Right lobe of liver (tissue), 4 donors: ENCODE measurements around the gene CHD8.

Source experiments
- CTCF ChIP-seq, 4 donors: fragments of 200-600 bp in 3 of 4; fragments of 450-650 bp in 1 of 4; IDR thresholded peaks; one replicate each; pipeline versions ENCODE4 v1.5.1 to v1.8.0; 2016 to 2022; ENCODE audit warnings: antibody characterized with exemption in 4 of 4, mild to moderate bottlenecking in 2 of 4
- POLR2A ChIP-seq: fragments of 450-650 bp; IDR thresholded peaks from one replicate; pipeline ENCODE4 v1.6.1; 2017; ENCODE audit warnings: antibody characterized with exemption, mild to moderate bottlenecking
- donor health status: DM: no; HTN: no; CAD: no.
- donor health status: DM: no; HTN: no; CAD: no.
- donor health status: DM: no; HTN: yes; CAD: no.

GRCh38 chr14:21498540-21499526, 42.9 kb upstream of the CHD8 start:
- TF ChIP-seq CTCF (IDR thresholded peaks at IDR 0.05): peak; percentile 44 to 53 (median 46)
- no peak for TF ChIP-seq POLR2A
